ENCODE data around the gene ADCYAP1R1.

ADCYAP1R1 gene

DNA sequence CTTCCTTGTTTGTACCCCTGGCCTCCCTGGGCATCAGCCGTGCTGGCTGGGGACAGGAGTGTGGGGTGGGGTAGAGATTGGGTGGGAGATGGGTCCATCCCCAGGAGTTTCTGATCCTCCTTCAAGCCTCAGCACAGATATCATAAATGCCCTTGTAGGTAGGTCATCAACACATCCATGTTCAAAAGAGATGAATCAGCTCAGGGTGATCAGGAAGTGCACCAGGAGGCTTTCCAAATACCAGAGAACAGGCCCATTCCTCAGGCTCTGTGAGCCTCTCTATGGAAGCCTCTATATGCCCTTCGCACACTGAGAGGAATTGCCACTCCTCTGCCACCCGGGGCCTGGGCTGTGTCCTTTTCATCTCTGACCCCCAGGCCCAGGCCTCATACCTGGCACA lies 31.9 kb upstream of the ADCYAP1R1 start:
- Histone ChIP-seq H3K4me3 (ENCODE audit: low read length) (no peak overlapping the region), H3K9me3 (ENCODE audit: control insufficient read depth, insufficient read depth, low read length) (no peaks in the 10 kb centered on the region), H3K4me1 (ENCODE audit: control insufficient read depth, low read length) (no peaks in the 10 kb centered on the region), H3K27me3 (ENCODE audit: control insufficient read depth, low read length) (no peaks in the 10 kb centered on the region; the same call in 1 of the 2 replicates), H4K20me1 (ENCODE audit: control insufficient read depth, insufficient read depth, low read depth, low read length) (no peaks in the 10 kb centered on the region), H3K9me2 (replicated peaks; ENCODE audit: control insufficient read depth, low read length) (no peaks in the 10 kb centered on the region), H3K79me2 (ENCODE audit: control insufficient read depth, low read length) (no peaks in the 10 kb centered on the region), H3K27ac (ENCODE audit: low read depth, low read length) (no peak overlapping the region), H3F3A (ENCODE audit: control insufficient read depth, insufficient read depth) (no peaks in the 10 kb centered on the region), H3K36me3 (ENCODE audit: control insufficient read depth, low read length) (no peaks in the 10 kb centered on the region), H3K4me2 (ENCODE audit: low read length) (no peak overlapping the region)
- TF ChIP-seq, protein P1, sequence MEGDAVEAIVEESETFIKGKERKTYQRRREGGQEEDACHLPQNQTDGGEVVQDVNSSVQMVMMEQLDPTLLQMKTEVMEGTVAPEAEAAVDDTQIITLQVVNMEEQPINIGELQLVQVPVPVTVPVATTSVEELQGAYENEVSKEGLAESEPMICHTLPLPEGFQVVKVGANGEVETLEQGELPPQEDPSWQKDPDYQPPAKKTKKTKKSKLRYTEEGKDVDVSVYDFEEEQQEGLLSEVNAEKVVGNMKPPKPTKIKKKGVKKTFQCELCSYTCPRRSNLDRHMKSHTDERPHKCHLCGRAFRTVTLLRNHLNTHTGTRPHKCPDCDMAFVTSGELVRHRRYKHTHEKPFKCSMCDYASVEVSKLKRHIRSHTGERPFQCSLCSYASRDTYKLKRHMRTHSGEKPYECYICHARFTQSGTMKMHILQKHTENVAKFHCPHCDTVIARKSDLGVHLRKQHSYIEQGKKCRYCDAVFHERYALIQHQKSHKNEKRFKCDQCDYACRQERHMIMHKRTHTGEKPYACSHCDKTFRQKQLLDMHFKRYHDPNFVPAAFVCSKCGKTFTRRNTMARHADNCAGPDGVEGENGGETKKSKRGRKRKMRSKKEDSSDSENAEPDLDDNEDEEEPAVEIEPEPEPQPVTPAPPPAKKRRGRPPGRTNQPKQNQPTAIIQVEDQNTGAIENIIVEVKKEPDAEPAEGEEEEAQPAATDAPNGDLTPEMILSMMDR (IDR thresholded peaks at IDR 0.05; ENCODE audit: low read depth, low read length, poor library complexity, severe bottlenecking), result no peak
- TF ChIP-seq EZH2phosphoT487 (IDR thresholded peaks at IDR 0.05; ENCODE audit: borderline replicate concordance, low read length), result no peak

DNA sequence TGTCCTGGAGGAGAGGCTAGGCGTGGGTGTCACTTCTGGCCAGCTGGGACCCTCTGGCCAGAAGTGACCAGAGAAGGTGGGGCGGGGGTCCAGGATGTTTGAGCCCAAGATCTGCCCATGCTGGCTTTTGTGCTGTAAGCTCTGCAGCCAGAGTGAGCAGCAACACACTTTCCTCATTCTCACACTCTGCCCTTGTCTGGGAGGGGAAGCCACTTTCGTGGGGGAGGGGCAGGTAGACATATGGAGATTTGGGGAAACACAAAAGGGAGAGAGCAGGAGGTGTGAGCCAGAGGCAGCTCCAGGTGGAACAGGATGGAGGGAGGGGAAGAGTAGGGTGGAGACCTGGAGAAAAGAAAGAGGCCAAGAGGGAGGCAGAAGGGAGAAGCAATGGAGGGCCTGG lies 31.5 kb upstream of the ADCYAP1R1 start:
- H3K4me1 ChIP-seq (ENCODE audit: control insufficient read depth, low read length), result no peaks in the 10 kb centered on the region
- H3K36me3 ChIP-seq (ENCODE audit: control insufficient read depth, low read length), result no peaks in the 10 kb centered on the region
- no peaks in the 10 kb centered on the region for H3K9me3 ChIP-seq (ENCODE audit: control insufficient read depth, insufficient read depth, low read length)
- no peak overlapping the region for H3K4me3 ChIP-seq (ENCODE audit: low read length)
- no peaks in the 10 kb centered on the region; the same call in 1 of the 2 replicates for H3K27me3 ChIP-seq (ENCODE audit: control insufficient read depth, low read length)
- H3K27ac ChIP-seq (ENCODE audit: low read depth, low read length), result no peak overlapping the region
- H3F3A ChIP-seq (ENCODE audit: control insufficient read depth, insufficient read depth), result no peaks in the 10 kb centered on the region
- no peaks in the 10 kb centered on the region for H4K20me1 ChIP-seq (ENCODE audit: control insufficient read depth, insufficient read depth, low read depth, low read length)
- H3K79me2 ChIP-seq (ENCODE audit: control insufficient read depth, low read length), result no peaks in the 10 kb centered on the region
- H3K9me2 ChIP-seq (replicated peaks; ENCODE audit: control insufficient read depth, low read length), result no peaks in the 10 kb centered on the region
- H3K4me2 ChIP-seq (ENCODE audit: low read length), result no peak overlapping the region
- TF ChIP-seq, protein P1 (IDR thresholded peaks at IDR 0.05; ENCODE audit: low read depth, low read length, poor library complexity, severe bottlenecking), result no peak
- TF ChIP-seq EZH2phosphoT487 (IDR thresholded peaks at IDR 0.05; ENCODE audit: borderline replicate concordance, low read length), result no peak

DNA sequence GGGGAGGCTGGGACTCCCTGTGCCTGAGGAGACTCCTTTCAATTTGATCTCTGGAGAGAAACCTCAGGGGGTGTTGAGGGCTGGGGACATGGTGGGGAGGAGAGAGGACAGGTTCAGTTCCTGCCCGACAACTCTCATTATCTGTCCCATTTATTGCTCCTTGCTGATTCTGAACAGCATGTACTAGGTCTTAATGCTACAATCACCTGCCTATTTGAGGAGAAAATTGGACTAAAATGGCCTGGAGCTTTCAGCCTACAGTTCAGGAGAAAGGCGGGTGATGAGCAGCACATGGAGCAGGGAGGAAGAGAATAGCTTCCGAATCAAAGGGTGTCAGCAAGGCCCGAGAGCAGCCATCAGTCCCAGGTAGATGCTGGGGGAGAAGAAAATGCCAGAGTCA lies 30.0 kb upstream of the ADCYAP1R1 start:
- Histone ChIP-seq H3K79me2 (ENCODE audit: control insufficient read depth, low read length) (no peaks in the 10 kb centered on the region), H3K27me3 (ENCODE audit: control insufficient read depth, low read length) (no peaks in the 10 kb centered on the region), H4K20me1 (ENCODE audit: control insufficient read depth, insufficient read depth, low read depth, low read length) (no peaks in the 10 kb centered on the region), H3K4me3 (ENCODE audit: low read length) (no peak overlapping the region), H3F3A (ENCODE audit: control insufficient read depth, insufficient read depth) (no peaks in the 10 kb centered on the region), H3K36me3 (ENCODE audit: control insufficient read depth, low read length) (no peaks in the 10 kb centered on the region), H3K27ac (ENCODE audit: low read depth, low read length) (no peak overlapping the region), H3K9me3 (ENCODE audit: control insufficient read depth, insufficient read depth, low read length) (no peaks in the 10 kb centered on the region), H3K4me1 (ENCODE audit: control insufficient read depth, low read length) (0 out of 2 replicates have a peak, but pooled peaks cover 2% of the 10 kb centered on the region), H3K4me2 (ENCODE audit: low read length) (no peak overlapping the region), H3K9me2 (replicated peaks; ENCODE audit: control insufficient read depth, low read length) (no peaks in the 10 kb centered on the region)
- TF ChIP-seq, protein P1 (IDR thresholded peaks at IDR 0.05; ENCODE audit: low read depth, low read length, poor library complexity, severe bottlenecking), result no peak
- no peak for TF ChIP-seq EZH2phosphoT487 (IDR thresholded peaks at IDR 0.05; ENCODE audit: borderline replicate concordance, low read length)

All from DOHH2 (cell line).